ENCODE measurements around the gene AXDND1.

AXDND1 gene, protein sequence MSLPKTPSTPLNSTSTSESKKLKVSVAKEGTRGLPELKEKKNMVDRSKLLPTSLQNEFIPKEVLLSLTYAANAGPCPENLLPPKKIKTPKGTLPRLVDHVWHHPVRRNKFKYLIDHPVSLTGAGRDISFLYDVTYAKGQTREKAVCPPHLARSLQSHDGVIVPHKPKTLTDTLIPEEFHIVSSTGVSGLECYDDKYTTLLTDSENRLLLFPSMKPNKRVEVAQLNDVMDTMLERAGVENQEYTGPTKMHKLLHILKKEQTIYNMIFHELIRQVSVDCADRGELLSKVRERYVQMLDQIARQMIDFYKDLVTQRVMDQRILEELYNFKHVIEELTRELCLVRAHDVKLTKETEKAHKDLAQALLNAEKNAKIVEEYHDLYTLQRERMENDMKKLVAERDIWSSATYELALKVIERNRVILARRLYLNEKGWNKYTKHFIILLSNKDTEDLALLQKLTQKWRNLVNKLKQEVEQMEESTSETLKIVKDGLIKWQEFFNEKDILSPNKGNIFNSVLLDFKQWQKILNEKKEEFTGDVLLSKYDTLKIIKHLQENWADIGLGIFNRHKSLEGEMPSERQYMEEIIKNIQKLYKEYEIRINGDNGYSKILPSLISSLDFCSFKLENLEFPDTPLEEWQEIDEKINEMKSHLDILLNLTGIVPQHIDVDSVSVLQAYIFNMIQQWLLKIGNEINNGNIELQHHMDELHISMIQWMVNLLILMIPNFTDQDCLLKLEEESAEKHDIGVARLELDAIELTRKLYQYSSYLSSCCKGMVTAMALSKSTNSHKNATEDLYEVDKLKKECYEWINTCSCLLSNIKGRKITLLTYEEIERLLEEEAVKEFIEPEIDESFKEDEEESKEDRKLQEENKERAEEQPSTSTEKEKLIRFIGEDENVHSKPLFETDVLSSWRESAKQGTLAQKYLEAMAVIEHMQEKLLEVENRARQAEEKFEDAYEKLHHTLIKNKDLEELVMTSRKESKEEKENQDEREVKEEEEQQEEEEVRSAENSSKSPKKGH

DNA sequence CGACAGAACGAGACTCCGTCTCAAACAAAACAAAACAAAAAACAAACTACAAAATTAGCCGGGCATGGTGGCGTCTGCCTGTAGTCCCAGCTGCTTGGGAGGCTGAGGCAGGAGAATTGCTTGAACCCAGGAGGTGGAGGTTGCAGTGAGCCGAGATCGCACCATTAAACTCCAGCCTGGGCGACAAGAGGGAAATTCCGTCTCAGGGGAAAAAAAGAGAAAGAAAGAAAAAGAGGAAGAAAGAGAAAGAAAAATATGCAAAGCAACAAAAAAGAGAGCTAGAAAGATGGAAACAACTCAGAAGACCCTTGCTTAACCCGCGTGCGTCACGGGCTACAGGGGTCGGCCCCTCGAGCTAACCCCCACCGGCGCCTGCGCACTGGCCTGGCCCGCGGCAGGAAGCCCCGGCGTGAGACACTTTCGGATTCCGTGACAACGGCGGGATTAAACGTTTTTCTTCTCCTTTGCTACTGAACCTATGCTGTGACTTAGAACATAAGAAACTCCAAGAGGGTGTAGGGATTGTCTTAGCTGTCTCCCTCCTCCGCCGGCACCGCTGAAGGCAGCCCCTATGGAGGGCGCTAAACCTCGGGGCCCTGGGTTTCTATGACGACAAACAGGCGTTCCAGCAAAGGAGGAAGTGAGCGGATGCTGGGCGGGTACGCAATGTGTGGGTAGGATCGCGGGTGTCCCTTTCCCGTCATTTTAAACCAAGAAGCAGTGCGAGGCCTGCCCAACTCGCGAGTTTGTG is at the start of gene AXDND1:
Gene AXDND1, plus strand, starts transcription at position 630 of the 751 bp plus-strand sequence. CDS start 539 bp downstream, outside the sequence.
- ATAC-seq: peak; percentile 94
- TF ChIP-seq, protein P1, sequence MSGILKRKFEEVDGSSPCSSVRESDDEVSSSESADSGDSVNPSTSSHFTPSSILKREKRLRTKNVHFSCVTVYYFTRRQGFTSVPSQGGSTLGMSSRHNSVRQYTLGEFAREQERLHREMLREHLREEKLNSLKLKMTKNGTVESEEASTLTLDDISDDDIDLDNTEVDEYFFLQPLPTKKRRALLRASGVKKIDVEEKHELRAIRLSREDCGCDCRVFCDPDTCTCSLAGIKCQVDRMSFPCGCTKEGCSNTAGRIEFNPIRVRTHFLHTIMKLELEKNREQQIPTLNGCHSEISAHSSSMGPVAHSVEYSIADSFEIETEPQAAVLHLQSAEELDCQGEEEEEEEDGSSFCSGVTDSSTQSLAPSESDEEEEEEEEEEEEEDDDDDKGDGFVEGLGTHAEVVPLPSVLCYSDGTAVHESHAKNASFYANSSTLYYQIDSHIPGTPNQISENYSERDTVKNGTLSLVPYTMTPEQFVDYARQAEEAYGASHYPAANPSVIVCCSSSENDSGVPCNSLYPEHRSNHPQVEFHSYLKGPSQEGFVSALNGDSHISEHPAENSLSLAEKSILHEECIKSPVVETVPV (CRISPR knock-in tag; IDR thresholded peaks at IDR 0.05): no peak
- TF ChIP-seq CSDC2 (CRISPR knock-in tag; IDR thresholded peaks at IDR 0.05): no peak
- TF ChIP-seq ZFP3 (CRISPR knock-in tag; IDR thresholded peaks at IDR 0.05): no peak
- TF ChIP-seq ZC3H10 (CRISPR knock-in tag; IDR thresholded peaks at IDR 0.05): peak; percentile 36; the same call in 1 of the 2 replicates

DNA sequence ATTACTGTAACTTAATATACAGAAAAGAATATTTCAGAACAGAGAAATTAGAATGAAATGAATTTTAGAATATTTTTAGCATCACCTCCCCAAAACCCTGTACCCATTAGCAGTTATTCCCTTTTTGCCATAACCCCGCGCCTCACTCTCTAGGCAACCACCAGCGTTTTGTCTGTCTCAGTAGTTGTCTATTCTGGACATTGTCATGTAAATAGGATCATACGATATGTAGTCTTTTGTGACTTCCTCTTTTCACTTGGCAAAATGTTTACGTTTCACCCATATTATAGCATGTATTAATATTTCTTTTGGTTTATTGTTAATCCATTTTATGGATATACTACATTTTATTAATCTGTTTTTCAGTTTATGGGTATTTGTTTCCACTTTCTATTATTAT is 47.3 kb upstream of the AXDND1 start:
- ATAC-seq: no peak
- TF ChIP-seq ISL1 (CRISPR knock-in tag; IDR thresholded peaks at IDR 0.05): no peak

DNA sequence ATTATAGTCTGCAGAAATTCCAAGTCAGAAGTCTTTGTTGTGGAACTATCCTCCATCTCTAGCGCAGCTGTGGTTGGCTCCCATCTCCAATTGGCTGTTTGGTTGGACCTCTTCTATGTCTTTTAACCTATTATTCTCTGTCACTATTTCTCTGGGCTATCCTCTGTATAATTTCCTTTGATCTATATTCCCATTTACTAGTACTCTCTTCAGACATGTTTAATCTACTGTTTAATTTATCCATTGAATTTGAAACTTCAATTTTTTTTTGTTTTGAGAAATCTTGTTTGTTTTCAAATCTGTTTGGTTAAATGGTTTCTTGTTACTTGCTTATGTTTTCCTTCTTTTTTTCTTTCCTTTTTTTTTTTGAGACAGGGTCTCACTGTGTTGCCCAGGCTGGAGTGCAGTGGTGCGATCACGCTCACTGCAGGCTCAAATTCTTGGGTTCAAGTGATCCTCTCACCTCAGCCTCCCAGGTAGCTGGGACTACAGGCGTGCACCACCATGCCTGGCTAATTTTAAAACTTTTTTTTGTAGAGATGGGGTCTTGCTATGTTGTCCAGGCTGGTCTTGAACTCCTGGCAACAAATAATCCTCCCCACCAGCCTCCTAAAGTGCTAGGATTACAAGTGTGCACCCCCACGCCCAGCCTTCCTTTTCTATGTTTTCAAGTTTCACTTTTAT is 44.1 kb upstream of the AXDND1 start:
- ATAC-seq: no peak
- peak; percentile 94 for TF ChIP-seq ZFP30 (CRISPR knock-in tag; IDR thresholded peaks at IDR 0.05)
- TF ChIP-seq ZNF565 (CRISPR knock-in tag; conservative IDR thresholded peaks at IDR 0.05; ENCODE audit: low read depth): no peak

DNA sequence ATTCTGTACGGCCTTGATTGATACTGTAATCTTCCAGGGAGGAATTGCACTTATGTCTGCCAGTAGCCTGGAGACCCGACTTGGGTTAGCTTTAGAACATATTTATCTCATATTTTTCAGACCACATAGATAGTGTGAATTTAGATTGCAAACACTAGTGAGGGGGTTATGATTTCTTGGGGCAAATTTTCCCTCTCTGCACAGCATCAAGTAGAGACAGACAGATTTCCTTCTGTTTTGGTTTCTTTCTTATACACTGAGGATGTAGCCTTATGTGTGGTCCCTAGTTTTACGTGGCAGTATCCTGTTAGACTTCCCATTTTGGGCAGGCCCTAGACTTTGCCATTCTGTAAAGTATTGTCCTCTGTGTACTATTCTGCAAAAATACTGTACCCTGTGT is 43.2 kb upstream of the AXDND1 start:
- no peak; the same call in 1 of the 3 replicates for ATAC-seq
- TF ChIP-seq ARNTL (CRISPR knock-in tag; IDR thresholded peaks at IDR 0.05; ENCODE audit: borderline replicate concordance, low read depth) (no peak), TOX (CRISPR knock-in tag; IDR thresholded peaks at IDR 0.05; ENCODE audit: borderline replicate concordance) (no peak)

DNA sequence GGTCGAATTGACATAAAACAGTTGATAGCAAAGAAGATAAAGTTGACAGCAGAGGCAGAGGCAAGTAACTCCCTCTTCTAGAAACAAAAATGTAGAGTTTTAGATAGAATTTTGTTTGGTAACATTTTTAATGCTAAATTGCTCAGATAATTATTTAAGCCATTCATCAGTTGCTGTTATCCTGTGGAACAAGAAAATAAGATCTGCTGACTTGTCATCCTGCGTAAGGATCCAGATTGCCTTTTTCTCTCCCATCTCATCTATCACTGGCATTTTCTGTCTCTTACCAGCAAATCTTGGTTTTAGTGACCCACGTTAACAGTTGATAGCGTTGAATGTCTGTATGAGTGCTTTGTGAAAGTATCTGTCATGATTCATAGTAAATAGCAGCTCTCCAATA is 42.3 kb upstream of the AXDND1 start:
- TF ChIP-seq TCF4 (CRISPR knock-in tag; IDR thresholded peaks at IDR 0.05; ENCODE audit: borderline replicate concordance): no peak
- TF ChIP-seq PPARA (CRISPR knock-in tag; IDR thresholded peaks at IDR 0.05; ENCODE audit: borderline replicate concordance): no peak
- no peak for TF ChIP-seq ZNF565 (CRISPR knock-in tag; conservative IDR thresholded peaks at IDR 0.05; ENCODE audit: low read depth)
- no peak for TF ChIP-seq SNAI2 (CRISPR knock-in tag; IDR thresholded peaks at IDR 0.05)
- TF ChIP-seq GLIS3 (CRISPR knock-in tag; IDR thresholded peaks at IDR 0.05): no peak
- TF ChIP-seq, protein P2, sequence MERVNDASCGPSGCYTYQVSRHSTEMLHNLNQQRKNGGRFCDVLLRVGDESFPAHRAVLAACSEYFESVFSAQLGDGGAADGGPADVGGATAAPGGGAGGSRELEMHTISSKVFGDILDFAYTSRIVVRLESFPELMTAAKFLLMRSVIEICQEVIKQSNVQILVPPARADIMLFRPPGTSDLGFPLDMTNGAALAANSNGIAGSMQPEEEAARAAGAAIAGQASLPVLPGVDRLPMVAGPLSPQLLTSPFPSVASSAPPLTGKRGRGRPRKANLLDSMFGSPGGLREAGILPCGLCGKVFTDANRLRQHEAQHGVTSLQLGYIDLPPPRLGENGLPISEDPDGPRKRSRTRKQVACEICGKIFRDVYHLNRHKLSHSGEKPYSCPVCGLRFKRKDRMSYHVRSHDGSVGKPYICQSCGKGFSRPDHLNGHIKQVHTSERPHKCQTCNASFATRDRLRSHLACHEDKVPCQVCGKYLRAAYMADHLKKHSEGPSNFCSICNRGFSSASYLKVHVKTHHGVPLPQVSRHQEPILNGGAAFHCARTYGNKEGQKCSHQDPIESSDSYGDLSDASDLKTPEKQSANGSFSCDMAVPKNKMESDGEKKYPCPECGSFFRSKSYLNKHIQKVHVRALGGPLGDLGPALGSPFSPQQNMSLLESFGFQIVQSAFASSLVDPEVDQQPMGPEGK (CRISPR knock-in tag; IDR thresholded peaks at IDR 0.05; ENCODE audit: borderline replicate concordance): no peak
- ATAC-seq: no peak

DNA sequence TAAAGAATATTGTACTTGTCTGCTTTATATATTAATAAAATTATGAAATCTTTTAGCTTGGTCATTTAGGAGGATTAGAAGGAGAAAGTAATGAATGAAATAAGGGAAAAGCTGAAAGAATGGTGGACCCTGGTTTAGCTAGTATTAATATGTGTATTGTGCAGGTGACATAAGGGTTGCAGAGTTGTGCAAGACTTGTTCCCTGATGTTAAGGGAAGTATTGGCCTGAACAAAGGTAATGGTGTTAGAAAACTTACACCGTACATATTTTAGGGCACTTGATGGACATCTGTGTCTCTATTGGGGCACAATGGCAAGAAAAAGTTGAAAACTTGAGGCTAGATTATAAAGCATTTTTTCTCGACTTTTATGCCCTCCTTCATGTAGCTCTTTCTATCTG is 39.9 kb upstream of the AXDND1 start:
- TF ChIP-seq BACH2 (CRISPR knock-in tag; IDR thresholded peaks at IDR 0.05; ENCODE audit: borderline replicate concordance): no peak
- TF ChIP-seq ZNF565 (CRISPR knock-in tag; conservative IDR thresholded peaks at IDR 0.05; ENCODE audit: low read depth): no peak
- TF ChIP-seq GLIS3 (CRISPR knock-in tag; IDR thresholded peaks at IDR 0.05): no peak
- TF ChIP-seq, protein P2 (CRISPR knock-in tag; IDR thresholded peaks at IDR 0.05; ENCODE audit: borderline replicate concordance): no peak
- no peak for TF ChIP-seq TOX (CRISPR knock-in tag; IDR thresholded peaks at IDR 0.05; ENCODE audit: borderline replicate concordance)
- TF ChIP-seq, protein P3, sequence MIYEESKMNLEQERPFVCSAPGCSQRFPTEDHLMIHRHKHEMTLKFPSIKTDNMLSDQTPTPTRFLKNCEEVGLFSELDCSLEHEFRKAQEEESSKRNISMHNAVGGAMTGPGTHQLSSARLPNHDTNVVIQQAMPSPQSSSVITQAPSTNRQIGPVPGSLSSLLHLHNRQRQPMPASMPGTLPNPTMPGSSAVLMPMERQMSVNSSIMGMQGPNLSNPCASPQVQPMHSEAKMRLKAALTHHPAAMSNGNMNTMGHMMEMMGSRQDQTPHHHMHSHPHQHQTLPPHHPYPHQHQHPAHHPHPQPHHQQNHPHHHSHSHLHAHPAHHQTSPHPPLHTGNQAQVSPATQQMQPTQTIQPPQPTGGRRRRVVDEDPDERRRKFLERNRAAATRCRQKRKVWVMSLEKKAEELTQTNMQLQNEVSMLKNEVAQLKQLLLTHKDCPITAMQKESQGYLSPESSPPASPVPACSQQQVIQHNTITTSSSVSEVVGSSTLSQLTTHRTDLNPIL (CRISPR knock-in tag; IDR thresholded peaks at IDR 0.05; ENCODE audit: low read depth): no peak
- TF ChIP-seq ISL1 (CRISPR knock-in tag; IDR thresholded peaks at IDR 0.05): no peak
- no peak for TF ChIP-seq ZNF8 (CRISPR knock-in tag; IDR thresholded peaks at IDR 0.05)
- TF ChIP-seq ESRRG (CRISPR knock-in tag; IDR thresholded peaks at IDR 0.05): no peak
- TF ChIP-seq SNAI2 (CRISPR knock-in tag; IDR thresholded peaks at IDR 0.05): no peak
- TF ChIP-seq ZFP3 (CRISPR knock-in tag; IDR thresholded peaks at IDR 0.05): no peak
- TF ChIP-seq, protein P1 (CRISPR knock-in tag; IDR thresholded peaks at IDR 0.05): no peak
- TF ChIP-seq ZNF70 (CRISPR knock-in tag; IDR thresholded peaks at IDR 0.05): no peak
- TF ChIP-seq ZC3H10 (CRISPR knock-in tag; IDR thresholded peaks at IDR 0.05): no peak
- ATAC-seq: no peak

Data from SK-N-SH treated with all-trans-retinoic acid at 6 μM for 48 hours (cell line).